ENCODE measurements around the gene NINJ1. TPM values are rescaled to one million over a fixed set of nuclear protein-coding genes. Genes with fewer than 3 reads are reported as not detected.
"Not testable (repeated sequence)": the region's sequence is repeated elsewhere in the genome, so short reads cannot be mapped to it uniquely, and the experiment has no call there.

NINJ1 gene
- polyA plus RNA-seq, 1 of the 3 experiments (the other 2 are of a cell fraction) = 31.7 TPM

DNA sequence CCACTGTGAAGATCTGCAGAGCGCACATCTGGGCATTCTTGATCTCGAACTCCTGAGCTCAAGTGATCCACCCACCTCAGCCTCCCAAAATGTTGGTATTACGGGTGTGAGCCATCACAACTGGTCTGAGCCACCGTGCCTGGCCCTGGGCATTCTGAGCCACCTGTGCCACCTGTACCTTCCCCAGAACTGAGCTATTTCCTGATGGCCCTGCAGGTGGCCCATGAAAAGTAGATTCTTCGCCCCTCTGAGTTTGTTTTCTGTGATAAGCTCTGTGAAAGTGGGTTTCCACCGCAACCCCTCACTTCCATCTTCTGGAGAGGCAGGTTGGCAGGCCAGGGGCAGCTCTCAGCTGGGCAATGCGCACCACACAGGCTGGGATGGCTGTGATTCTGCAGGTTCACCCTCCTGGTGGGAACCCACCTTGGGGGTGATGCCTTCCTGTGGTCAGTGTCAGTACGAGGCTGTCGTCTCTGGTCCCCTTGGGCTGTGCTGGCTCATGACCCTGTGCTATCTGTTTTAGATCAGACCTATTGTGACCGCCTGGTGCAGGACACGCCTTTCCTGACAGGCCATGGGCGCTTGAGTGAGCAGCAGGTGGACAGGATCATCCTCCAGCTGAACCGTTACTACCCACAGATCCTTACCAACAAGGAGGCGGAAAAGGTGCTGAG lies 26.8 kb downstream of the NINJ1 start (continued):
- TF ChIP-seq NRF1 (IDR thresholded peaks at IDR 0.05; ENCODE audit: low read depth, low read length) (no peak), SMC3 (IDR thresholded peaks at IDR 0.05; ENCODE audit: low read depth, low read length) (no peak)

DNA sequence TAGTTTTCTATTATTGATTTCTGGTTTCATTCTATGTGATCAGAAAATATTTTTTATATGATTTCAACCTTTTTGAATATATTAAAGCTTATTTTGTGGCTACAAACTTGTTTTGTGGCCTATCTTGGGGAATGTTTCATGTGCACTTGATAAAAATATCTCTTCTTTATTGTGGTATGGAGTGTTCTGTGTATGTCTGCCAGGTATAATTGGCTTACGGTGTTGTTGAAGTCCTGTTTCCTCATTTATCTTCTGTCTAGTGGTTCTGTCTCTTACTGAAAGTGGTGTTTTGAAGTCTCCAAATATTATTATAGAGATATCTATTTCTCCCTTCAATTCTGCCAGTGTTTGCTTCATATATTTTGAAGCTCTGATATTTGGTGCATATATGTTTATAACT lies 28.4 kb downstream of the NINJ1 start:
- Histone ChIP-seq H4K20me1 (ENCODE audit: insufficient read depth) (peaks cover 35% of the 10 kb centered on the region), H3K9ac (no peak overlapping the region), H3K27me3 (ENCODE audit: insufficient read depth) (no peaks in the 10 kb centered on the region), H3K9me2 (no peaks in the 10 kb centered on the region), H3K9me3 (0 out of 2 replicates have a peak, but pooled peaks cover 3% of the 10 kb centered on the region), H3K4me2 (no peak overlapping the region), H2AFZ (ENCODE audit: low read depth) (no peak overlapping the region), H3F3A (replicated peaks; ENCODE audit: insufficient read depth) (no peaks in the 10 kb centered on the region), H3K27ac (ENCODE audit: low read depth in 2 of 2, low read length in 1 of 2) (no peak overlapping the region), H3K4me1 (ENCODE audit: control insufficient read depth in 1 of 2, insufficient read depth in 2 of 2, low read depth in 1 of 2, low read length in 1 of 2) (peaks cover 0 to 9% of the 10 kb centered on the region in 2 experiments; a peak in 1 of 4 replicates), H3K4me3 (ENCODE audit: low read depth in 2 of 2, low read length in 1 of 2) (no peak overlapping the region), H3K36me3 (replicated peaks in 1 of 2; ENCODE audit: control insufficient read depth in 1 of 2, insufficient read depth in 2 of 2, low read length in 1 of 2) (peaks cover 10 to 14% of the 10 kb centered on the region in 2 experiments), H3K79me2 (ENCODE audit: insufficient read depth) (peaks cover 79% of the 10 kb centered on the region)
- TF ChIP-seq RAD21 (IDR thresholded peaks at IDR 0.05; ENCODE audit: low read length) (no peak), YY1 (IDR thresholded peaks at IDR 0.05; ENCODE audit: low read depth) (no peak), TEAD4 (IDR thresholded peaks at IDR 0.05; ENCODE audit: borderline replicate concordance, insufficient read depth) (no peak), TAF1 (IDR thresholded peaks at IDR 0.05; ENCODE audit: borderline replicate concordance, low read depth, low read length) (no peak), TCF12 (IDR thresholded peaks at IDR 0.05) (no peak), NRF1 (IDR thresholded peaks at IDR 0.05; ENCODE audit: low read depth, low read length) (no peak), FOXJ3 (CRISPR knock-in tag; IDR thresholded peaks at IDR 0.05) (no peak), MEF2A (IDR thresholded peaks at IDR 0.05; ENCODE audit: borderline replicate concordance, low read depth) (no peak)
- TF ChIP-seq, protein P1, sequence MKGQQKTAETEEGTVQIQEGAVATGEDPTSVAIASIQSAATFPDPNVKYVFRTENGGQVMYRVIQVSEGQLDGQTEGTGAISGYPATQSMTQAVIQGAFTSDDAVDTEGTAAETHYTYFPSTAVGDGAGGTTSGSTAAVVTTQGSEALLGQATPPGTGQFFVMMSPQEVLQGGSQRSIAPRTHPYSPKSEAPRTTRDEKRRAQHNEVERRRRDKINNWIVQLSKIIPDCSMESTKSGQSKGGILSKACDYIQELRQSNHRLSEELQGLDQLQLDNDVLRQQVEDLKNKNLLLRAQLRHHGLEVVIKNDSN (IDR thresholded peaks at IDR 0.05; ENCODE audit: borderline replicate concordance, low read depth) = no peak
- ChIA-PET POLR2A (no interaction called here), CTCF (interaction anchor here (0.7 to 5.6 kb wide), 4 partner anchors 14 to 768 kb away, joined by 3 to 48 read pairs (median 3); no protein-coding TSS in a partner anchor)
- WGBS (ENCODE audit: low lambda C conversion rate) = 93% methylated on average over 1 of the region's 1 CpG
- DNase-seq = no peak

- H3K9me2 ChIP-seq; H3K4me2 ChIP-seq; H3K27me3 ChIP-seq (ENCODE audit: insufficient read depth); H3K4me3 ChIP-seq (ENCODE audit: low read depth in 2 of 2, low read length in 1 of 2); H3K9ac ChIP-seq; POLR2A ChIA-PET; H3K27ac ChIP-seq (ENCODE audit: low read depth in 2 of 2, low read length in 1 of 2); H2AFZ ChIP-seq (ENCODE audit: low read depth); H3K9me3 ChIP-seq; DNase-seq: not testable (repeated sequence)
- Histone ChIP-seq H4K20me1 (ENCODE audit: insufficient read depth) (peaks cover 35% of the 10 kb centered on the region), H3K79me2 (ENCODE audit: insufficient read depth) (peaks cover 96% of the 10 kb centered on the region), H3K36me3 (replicated peaks in 1 of 2; ENCODE audit: control insufficient read depth in 1 of 2, insufficient read depth in 2 of 2, low read length in 1 of 2) (peaks cover 0 to 15% of the 10 kb centered on the region in 2 experiments), H3F3A (replicated peaks; ENCODE audit: insufficient read depth) (peaks cover 21% of the 10 kb centered on the region), H3K4me1 (ENCODE audit: control insufficient read depth in 1 of 2, insufficient read depth in 2 of 2, low read depth in 1 of 2, low read length in 1 of 2) (peaks cover 24 to 32% of the 10 kb centered on the region in 2 experiments; a peak in 3 of 4 replicates)
- CTCF ChIA-PET = interaction anchor here (1.3 kb wide), 1 partner anchor 97 kb away, joined by 5 read pairs; no protein-coding TSS in a partner anchor
- WGBS (ENCODE audit: low lambda C conversion rate) = 94% methylated on average over 11 of the region's 11 CpGs
These were observed 33.0 kb downstream of the NINJ1 start for GRCh38 chr9:93101086-93101485.

All from SK-N-SH (cell line).